A549 (cell line): ENCODE data around the gene GJA4.

Experiments
- CTCF ChIP-seq: fragments of >200 bp; sonication (Bioruptor Twin); formaldehyde crosslinking; IDR thresholded peaks from 3 replicates; pipeline ENCODE4 v1.5.1; 2016
- EP300 ChIP-seq, 2 experiments: fragments of >200 bp; sonication (Bioruptor Twin); formaldehyde crosslinking; IDR thresholded peaks; 2 replicates in 1 of 2; 3 replicates in 1 of 2; pipeline ENCODE4 v1.6.1; 2016 to 2017
- KDM1A ChIP-seq: fragments of 200-600 bp; sonication (generic); IDR thresholded peaks from 2 replicates; pipeline ENCODE4 v1.6.1; 2016; ENCODE audit warnings: low read depth, mild to moderate bottlenecking
- POLR2A ChIP-seq: IDR thresholded peaks from 2 replicates; pipeline ENCODE4 v1.6.1; 2012; ENCODE audit warnings: mild to moderate bottlenecking, low read length
- SREBF2 ChIP-seq: fragments of 450-650 bp; IDR thresholded peaks from 2 replicates; pipeline ENCODE4 v1.6.1; 2014; ENCODE audit warnings: mild to moderate bottlenecking, moderate library complexity

GRCh38 chr1:34785231-34785874, 7.4 kb upstream of the GJA4 start:
- TF ChIP-seq POLR2A (no peak), EP300 (IDR thresholded peaks at IDR 0.05) (no peak), KDM1A (no peak), CTCF (no peak), SREBF2 (no peak)
